GM21723 (cell line): ENCODE measurements around the gene MYRIP.
"Not testable (repeated sequence)": the region's sequence is repeated elsewhere in the genome, so short reads cannot be mapped to it uniquely, and the experiment has no call there.

Source experiments
- ATAC-seq: cut with Tn5 transposase; IDR thresholded peaks from one replicate; pipeline ENCODE4 v1.9.1; 2021; ENCODE audit warnings: mild to moderate bottlenecking, moderate library complexity; ENCODE audit not compliant: unreplicated experiment

Gene MYRIP

GRCh38 chr3:40264451-40264850 lies 455.0 kb downstream of the MYRIP start:
- ATAC-seq = no peak

- ATAC-seq = no peak
These were observed 455.8 kb downstream of the MYRIP start for GRCh38 chr3:40265181-40265580.

- ATAC-seq = no peak
These were observed 458.7 kb downstream of the MYRIP start for GRCh38 chr3:40267937-40268724.

- ATAC-seq = no peak
These were observed 459.6 kb downstream of the MYRIP start for GRCh38 chr3:40268802-40269524.

- ATAC-seq = no peak
These were observed 469.4 kb downstream of the MYRIP start for GRCh38 chr3:40278791-40279190.

GRCh38 chr3:40281995-40282394 lies 472.6 kb downstream of the MYRIP start:
- no peak for ATAC-seq

- ATAC-seq = not testable (repeated sequence)
These were observed 473.6 kb downstream of the MYRIP start for GRCh38 chr3:40283057-40283456.

GRCh38 chr3:40287248-40287647 lies 477.8 kb downstream of the MYRIP start:
- no peak for ATAC-seq

- no peak for ATAC-seq
These were observed 481.0 kb downstream of the MYRIP start for GRCh38 chr3:40290396-40290795.

- ATAC-seq = no peak
These were observed 482.1 kb downstream of the MYRIP start for GRCh38 chr3:40291471-40291870.

GRCh38 chr3:40292637-40293349 lies 483.4 kb downstream of the MYRIP start:
- ATAC-seq = no peak

- ATAC-seq = no peak
These were observed 485.0 kb downstream of the MYRIP start for GRCh38 chr3:40294434-40294833.

- no peak for ATAC-seq
These were observed 488.7 kb downstream of the MYRIP start for GRCh38 chr3:40298075-40298474.

GRCh38 chr3:40299130-40299720 lies 489.8 kb downstream of the MYRIP start:
- no peak for ATAC-seq

- ATAC-seq = no peak
These were observed 490.4 kb downstream of the MYRIP start for GRCh38 chr3:40299721-40300335.

- ATAC-seq = no peak
These were observed 493.4 kb downstream of the MYRIP start for GRCh38 chr3:40302784-40303183.

GRCh38 chr3:40304352-40304751 lies 494.9 kb downstream of the MYRIP start:
- no peak for ATAC-seq

GRCh38 chr3:40306336-40306735 lies 496.9 kb downstream of the MYRIP start:
- no peak for ATAC-seq

GRCh38 chr3:40307176-40307575 lies 497.8 kb downstream of the MYRIP start:
- ATAC-seq = no peak

GRCh38 chr3:40308725-40309417 lies 499.5 kb downstream of the MYRIP start:
- no peak for ATAC-seq
